K562 (cell line): ENCODE measurements around the gene ALG9.

Source experiments
- CTCF ChIP-seq, 3 experiments: IDR thresholded peaks in 2 of 3; conservative IDR thresholded peaks in 1 of 3; 2 replicates each; pipeline ENCODE4 v1.5.1; 2011 to 2012; ENCODE audit warnings: low read length in 3 of 3, mild to moderate bottlenecking in 3 of 3, control low read depth in 2 of 3, improper control_type of control experiment in 1 of 3, inconsistent platforms in 1 of 3, low read depth in 1 of 3, mixed read lengths in 1 of 3, moderate library complexity in 1 of 3; ENCODE audit not compliant: insufficient read depth in 2 of 3
- EZH2 ChIP-seq: IDR thresholded peaks from 2 replicates; pipeline ENCODE4 v1.6.1; 2012; ENCODE audit warnings: low read depth, mild to moderate bottlenecking, inconsistent platforms, low read length, borderline replicate concordance
- KLF10 ChIP-seq: fragments of 250-450 bp; sonication (Bioruptor Pico); IDR thresholded peaks from 2 replicates; pipeline ENCODE4 v1.6.1; 2021; ENCODE audit warnings: matching md5 sums
- MIER1 ChIP-seq: fragments of 450-650 bp; IDR thresholded peaks from 2 replicates; pipeline ENCODE4 v1.6.1; 2016; ENCODE audit warnings: antibody characterized with exemption, mild to moderate bottlenecking, low read depth
- RBM17 ChIP-seq: fragments of 200-400 bp; formaldehyde crosslinking; IDR thresholded peaks from 2 replicates; pipeline ENCODE4 v1.6.1; 2017; ENCODE audit warnings: low read depth, mild to moderate bottlenecking, low read length, borderline replicate concordance
- ZNF41 ChIP-seq: fragments of 250-450 bp; sonication (Bioruptor Pico); conservative IDR thresholded peaks from 2 replicates; pipeline ENCODE4 v1.4.0; 2020; ENCODE audit warnings: mild to moderate bottlenecking

DNA sequence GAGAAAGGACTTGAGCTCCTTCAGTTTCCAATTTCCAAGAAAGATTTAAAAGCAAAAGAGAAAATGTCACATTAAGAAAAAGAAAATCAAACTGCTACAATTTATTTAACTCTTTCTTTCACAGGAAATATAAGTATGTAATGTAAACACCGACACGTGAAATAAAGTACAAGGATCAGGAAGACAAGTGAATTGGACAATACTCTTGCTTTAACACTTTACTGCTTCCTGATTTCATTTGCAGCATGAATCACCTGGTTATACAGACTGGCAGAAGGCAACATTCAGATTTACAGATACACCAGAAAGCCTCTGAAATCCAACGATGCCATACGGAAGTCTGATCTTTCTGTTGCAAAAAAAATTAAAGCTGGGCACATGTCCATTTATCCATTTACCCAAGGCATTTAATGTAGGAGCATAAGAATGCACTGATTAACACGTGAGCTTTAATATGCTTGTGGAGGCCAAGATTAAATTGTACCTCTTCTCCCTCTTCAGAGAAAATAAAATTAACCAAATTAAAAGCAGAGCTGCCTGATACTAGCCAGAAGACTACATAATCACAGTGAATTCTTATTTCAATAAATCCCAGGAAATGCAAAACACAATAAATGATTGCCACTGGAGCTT, 89.2 kb downstream of the ALG9 start:
- TF ChIP-seq RBM17 (no peak), EZH2 (no peak), KLF10 (CRISPR knock-in tag) (no peak), ZNF41 (CRISPR knock-in tag) (no peak), CTCF (IDR thresholded peaks at IDR 0.05 in 2 of 3, conservative IDR thresholded peaks at IDR 0.05 in 1 of 3; ENCODE audit: insufficient read depth in 2 of 3, low read depth in 1 of 3, low read length in 3 of 3) (no peak), MIER1 (no peak)
